Parathyroid adenoma (tissue), 2 donors: ENCODE measurements around the gene TTC4.

Experiments used
- H2AFZ ChIP-seq: fragments of 300-600 bp; sonication (generic); one replicate; pipeline ENCODE4 v1.7.0; 2017; ENCODE audit warnings: antibody characterized with exemption, mild to moderate bottlenecking
- H3K27ac ChIP-seq: fragments of 300-600 bp; sonication (generic); one replicate; pipeline ENCODE4 v1.7.0; 2017
- H3K27me3 ChIP-seq: fragments of 300-600 bp; sonication (generic); one replicate; pipeline ENCODE4 v1.7.0; 2017; ENCODE audit warnings: low read length; ENCODE audit not compliant: control insufficient read depth, insufficient read depth
- H3K36me3 ChIP-seq: fragments of 300-600 bp; sonication (generic); one replicate; pipeline ENCODE4 v1.7.0; 2017; ENCODE audit warnings: low read length; ENCODE audit not compliant: control insufficient read depth, insufficient read depth
- H3K4me1 ChIP-seq: fragments of 300-600 bp; sonication (generic); one replicate; pipeline ENCODE4 v1.7.0; 2017; ENCODE audit warnings: control low read depth
- H3K4me2 ChIP-seq: fragments of 300-600 bp; sonication (generic); one replicate; pipeline ENCODE4 v1.7.0; 2017; ENCODE audit warnings: low read length
- H3K4me3 ChIP-seq: fragments of 300-600 bp; sonication (generic); one replicate; pipeline ENCODE4 v1.7.0; 2017; ENCODE audit warnings: low read depth, low read length
- H3K79me2 ChIP-seq: fragments of 300-600 bp; sonication (generic); one replicate; pipeline ENCODE4 v1.7.0; 2017; ENCODE audit warnings: control low read depth
- H3K9ac ChIP-seq: fragments of 300-600 bp; sonication (generic); one replicate; pipeline ENCODE4 v1.7.0; 2017; ENCODE audit warnings: mild to moderate bottlenecking
- H3K9me3 ChIP-seq: fragments of 300-600 bp; sonication (generic); one replicate; pipeline ENCODE4 v1.7.0; 2017; ENCODE audit warnings: low read length; ENCODE audit not compliant: control insufficient read depth
- TF ChIP-seq, protein P1 (sequence below): fragments of 300-600 bp; sonication (generic); IDR thresholded peaks from one replicate; pipeline ENCODE4 v1.7.0; 2017; ENCODE audit warnings: antibody characterized with exemption, mild to moderate bottlenecking
- donor health status: primary hyperparathyroidism.

TTC4 gene

DNA sequence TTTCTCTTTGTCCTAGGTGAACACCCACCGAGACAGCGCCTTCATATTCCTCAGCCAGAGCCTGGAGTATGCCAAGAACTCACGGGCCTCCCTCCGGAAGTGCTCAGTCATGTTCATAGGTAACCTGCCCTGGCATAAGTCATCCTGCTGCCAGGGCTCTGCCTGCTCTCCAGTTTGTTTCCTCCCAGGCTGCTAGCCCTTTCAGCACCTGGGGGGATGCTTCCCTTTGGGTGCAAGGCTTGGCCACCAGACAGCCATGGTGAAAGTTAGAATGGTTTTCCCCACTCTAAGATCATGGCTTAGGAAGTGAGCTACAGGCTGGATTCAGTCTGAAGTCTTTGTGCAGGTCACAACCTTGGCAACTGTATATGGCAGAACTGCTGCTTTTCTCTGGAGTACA lies 9.2 kb upstream of the TTC4 start:
- no peak overlapping the region for H3K4me3 ChIP-seq
- H3K79me2 ChIP-seq = no peaks in the 10 kb centered on the region
- H2AFZ ChIP-seq = no peak overlapping the region
- no peaks in the 10 kb centered on the region for H3K4me1 ChIP-seq
- H3K4me2 ChIP-seq = no peak overlapping the region
- no peaks in the 10 kb centered on the region for H3K27me3 ChIP-seq
- no peaks in the 10 kb centered on the region for H3K36me3 ChIP-seq
- H3K27ac ChIP-seq = no peak overlapping the region
- H3K9ac ChIP-seq = no peak overlapping the region
- H3K9me3 ChIP-seq = no peaks in the 10 kb centered on the region
- TF ChIP-seq, protein P1, sequence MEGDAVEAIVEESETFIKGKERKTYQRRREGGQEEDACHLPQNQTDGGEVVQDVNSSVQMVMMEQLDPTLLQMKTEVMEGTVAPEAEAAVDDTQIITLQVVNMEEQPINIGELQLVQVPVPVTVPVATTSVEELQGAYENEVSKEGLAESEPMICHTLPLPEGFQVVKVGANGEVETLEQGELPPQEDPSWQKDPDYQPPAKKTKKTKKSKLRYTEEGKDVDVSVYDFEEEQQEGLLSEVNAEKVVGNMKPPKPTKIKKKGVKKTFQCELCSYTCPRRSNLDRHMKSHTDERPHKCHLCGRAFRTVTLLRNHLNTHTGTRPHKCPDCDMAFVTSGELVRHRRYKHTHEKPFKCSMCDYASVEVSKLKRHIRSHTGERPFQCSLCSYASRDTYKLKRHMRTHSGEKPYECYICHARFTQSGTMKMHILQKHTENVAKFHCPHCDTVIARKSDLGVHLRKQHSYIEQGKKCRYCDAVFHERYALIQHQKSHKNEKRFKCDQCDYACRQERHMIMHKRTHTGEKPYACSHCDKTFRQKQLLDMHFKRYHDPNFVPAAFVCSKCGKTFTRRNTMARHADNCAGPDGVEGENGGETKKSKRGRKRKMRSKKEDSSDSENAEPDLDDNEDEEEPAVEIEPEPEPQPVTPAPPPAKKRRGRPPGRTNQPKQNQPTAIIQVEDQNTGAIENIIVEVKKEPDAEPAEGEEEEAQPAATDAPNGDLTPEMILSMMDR = no peak

DNA sequence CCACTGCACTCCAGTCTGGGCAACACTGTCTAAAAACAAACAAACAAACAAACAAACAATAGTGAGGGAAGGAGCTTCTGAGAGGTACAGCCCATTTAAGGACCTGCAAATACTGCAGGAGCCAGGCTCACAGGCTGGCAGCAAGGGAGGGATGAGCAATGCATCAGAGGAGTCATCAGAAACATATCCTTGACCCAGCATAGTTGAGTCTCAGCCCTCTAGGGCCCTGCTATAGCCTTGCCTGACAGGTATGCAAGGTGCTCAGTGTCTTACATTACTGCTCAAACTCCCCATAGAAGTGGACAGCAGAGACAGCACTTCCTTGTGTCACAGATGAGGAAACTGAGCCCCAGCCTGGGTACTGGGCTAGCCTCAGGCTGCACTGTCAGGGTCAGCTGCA lies 7.3 kb upstream of the TTC4 start:
- H3K27me3 ChIP-seq = no peaks in the 10 kb centered on the region
- H3K79me2 ChIP-seq = no peaks in the 10 kb centered on the region
- TF ChIP-seq, protein P1 = no peak
- H3K9me3 ChIP-seq = no peaks in the 10 kb centered on the region
- H3K27ac ChIP-seq = no peak overlapping the region
- H3K4me3 ChIP-seq = no peak overlapping the region
- no peaks in the 10 kb centered on the region for H3K36me3 ChIP-seq
- H3K4me2 ChIP-seq = no peak overlapping the region
- no peaks in the 10 kb centered on the region for H3K4me1 ChIP-seq
- H3K9ac ChIP-seq = no peak overlapping the region
- H2AFZ ChIP-seq = no peak overlapping the region

DNA sequence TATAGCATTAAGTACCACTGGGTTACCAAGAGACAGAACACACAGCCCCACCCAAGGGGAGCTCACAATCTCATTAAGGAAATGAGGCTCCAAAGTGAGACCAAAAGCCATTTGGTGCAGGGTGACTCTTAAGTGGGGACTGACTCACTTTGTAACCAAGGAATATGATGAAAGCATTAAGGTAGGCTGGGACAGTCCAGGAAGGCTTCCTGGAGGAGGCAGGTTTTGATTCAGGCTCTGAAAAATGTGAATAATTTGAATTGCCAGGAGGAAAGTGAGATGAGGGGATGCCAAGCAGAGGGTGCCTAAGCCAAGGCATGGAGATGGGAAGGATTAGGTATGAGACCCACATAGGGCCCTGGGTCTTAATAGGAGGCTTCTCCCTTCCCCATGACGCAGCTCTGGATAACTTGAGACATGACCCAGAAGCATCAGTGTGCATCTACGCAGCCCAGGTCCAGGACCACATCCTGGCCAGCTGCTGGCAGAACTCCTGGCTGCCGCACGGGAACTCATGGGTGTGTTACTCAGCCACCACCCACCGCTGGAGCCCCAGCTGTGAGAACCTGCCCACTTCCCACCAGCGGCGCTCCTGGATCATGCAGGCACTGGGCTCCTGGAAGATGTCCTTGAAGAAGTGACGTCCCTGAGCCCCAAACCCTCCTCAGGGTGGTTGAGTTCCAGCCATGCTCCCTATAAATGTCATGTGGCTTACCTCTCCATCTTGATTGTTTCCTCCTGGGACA lies 5.9 kb upstream of the TTC4 start:
- Histone ChIP-seq H3K9me3 (no peaks in the 10 kb centered on the region), H3K4me2 (no peak overlapping the region), H3K79me2 (no peaks in the 10 kb centered on the region), H3K27ac (no peak overlapping the region), H2AFZ (no peak overlapping the region), H3K4me3 (no peak overlapping the region), H3K36me3 (no peaks in the 10 kb centered on the region), H3K27me3 (no peaks in the 10 kb centered on the region), H3K4me1 (no peaks in the 10 kb centered on the region), H3K9ac (no peak overlapping the region)
- TF ChIP-seq, protein P1 = no peak

DNA sequence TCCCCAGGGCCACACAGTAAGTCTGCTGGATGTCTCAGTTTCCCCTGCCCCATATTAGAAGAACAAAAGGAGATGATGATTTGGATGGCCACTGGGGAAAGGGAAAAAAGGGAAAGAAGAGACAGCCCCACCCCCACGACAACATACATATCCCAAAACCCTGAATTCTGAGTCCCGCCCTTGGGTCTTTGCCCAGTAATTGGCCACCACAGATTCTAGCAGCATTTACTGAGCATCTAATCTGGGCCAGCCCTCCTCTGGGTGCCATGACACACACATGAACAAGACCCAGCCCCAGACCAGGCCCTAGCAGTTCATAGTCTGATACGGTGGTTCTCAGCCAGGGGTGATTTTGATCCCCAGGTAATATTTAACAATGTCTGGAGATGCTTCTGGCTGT lies 5.2 kb upstream of the TTC4 start:
- no peaks in the 10 kb centered on the region for H3K36me3 ChIP-seq
- no peaks in the 10 kb centered on the region for H3K9me3 ChIP-seq
- H3K27me3 ChIP-seq = no peaks in the 10 kb centered on the region
- TF ChIP-seq, protein P1 = no peak
- H3K9ac ChIP-seq = no peak overlapping the region
- no peak overlapping the region for H3K4me3 ChIP-seq
- H3K79me2 ChIP-seq = no peaks in the 10 kb centered on the region
- no peak overlapping the region for H3K4me2 ChIP-seq
- no peaks in the 10 kb centered on the region for H3K4me1 ChIP-seq
- no peak overlapping the region for H3K27ac ChIP-seq
- H2AFZ ChIP-seq = no peak overlapping the region

DNA sequence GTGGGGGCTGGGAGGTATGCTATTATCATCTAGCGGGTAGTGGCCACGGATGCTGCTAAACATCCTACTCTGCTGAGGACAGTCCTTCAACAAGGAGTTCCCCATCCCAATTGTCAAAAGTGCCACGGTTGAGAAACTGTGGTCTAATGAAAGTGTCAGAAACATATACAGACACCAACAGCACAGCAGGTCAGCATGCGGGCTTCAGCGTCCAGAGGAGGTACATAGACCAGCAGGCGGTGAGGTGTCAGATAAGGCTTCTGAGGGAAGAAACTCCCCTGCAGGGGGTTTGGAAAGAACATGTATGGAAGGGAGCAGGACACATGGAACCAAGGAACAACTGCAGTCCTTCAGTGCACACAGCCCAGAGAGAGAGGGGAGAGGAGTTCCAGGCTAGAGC lies 4.8 kb upstream of the TTC4 start:
- no peaks in the 10 kb centered on the region for H3K27me3 ChIP-seq
- TF ChIP-seq, protein P1 = no peak
- no peak overlapping the region for H2AFZ ChIP-seq
- no peaks in the 10 kb centered on the region for H3K4me1 ChIP-seq
- H3K4me2 ChIP-seq = no peak overlapping the region
- no peaks in the 10 kb centered on the region for H3K36me3 ChIP-seq
- H3K9ac ChIP-seq = no peak overlapping the region
- H3K4me3 ChIP-seq = no peak overlapping the region
- no peak overlapping the region for H3K27ac ChIP-seq
- H3K79me2 ChIP-seq = no peaks in the 10 kb centered on the region
- no peaks in the 10 kb centered on the region for H3K9me3 ChIP-seq
